ENCODE data around the gene PIEZO2.

GRCh38 chr18:11147962-11148679 is 1.2 kb downstream of the PIEZO2 start:
- no peak for TF ChIP-seq EZH2 (IDR thresholded peaks at IDR 0.05; ENCODE audit: borderline replicate concordance, low read depth, low read length, poor library complexity, severe bottlenecking)
- TF ChIP-seq, protein P1, sequence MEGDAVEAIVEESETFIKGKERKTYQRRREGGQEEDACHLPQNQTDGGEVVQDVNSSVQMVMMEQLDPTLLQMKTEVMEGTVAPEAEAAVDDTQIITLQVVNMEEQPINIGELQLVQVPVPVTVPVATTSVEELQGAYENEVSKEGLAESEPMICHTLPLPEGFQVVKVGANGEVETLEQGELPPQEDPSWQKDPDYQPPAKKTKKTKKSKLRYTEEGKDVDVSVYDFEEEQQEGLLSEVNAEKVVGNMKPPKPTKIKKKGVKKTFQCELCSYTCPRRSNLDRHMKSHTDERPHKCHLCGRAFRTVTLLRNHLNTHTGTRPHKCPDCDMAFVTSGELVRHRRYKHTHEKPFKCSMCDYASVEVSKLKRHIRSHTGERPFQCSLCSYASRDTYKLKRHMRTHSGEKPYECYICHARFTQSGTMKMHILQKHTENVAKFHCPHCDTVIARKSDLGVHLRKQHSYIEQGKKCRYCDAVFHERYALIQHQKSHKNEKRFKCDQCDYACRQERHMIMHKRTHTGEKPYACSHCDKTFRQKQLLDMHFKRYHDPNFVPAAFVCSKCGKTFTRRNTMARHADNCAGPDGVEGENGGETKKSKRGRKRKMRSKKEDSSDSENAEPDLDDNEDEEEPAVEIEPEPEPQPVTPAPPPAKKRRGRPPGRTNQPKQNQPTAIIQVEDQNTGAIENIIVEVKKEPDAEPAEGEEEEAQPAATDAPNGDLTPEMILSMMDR (conservative IDR thresholded peaks at IDR 0.05; ENCODE audit: low read depth, low read length): no peak
